SKM-1 treated with dmso at 0.1 percent for 144 hours (cell line): Measurements from ENCODE around the gene DNLZ.
"Not testable (repeated sequence)": the region's sequence is repeated elsewhere in the genome, so short reads cannot be mapped to it uniquely, and the experiment has no call there.

ENCODE experiments used
- DNase-seq: peaks from one replicate; lab custom pipeline; 2025; ENCODE audit not compliant: unreplicated experiment; lab: John Stamatoyannopoulos, UW

Gene DNLZ

GRCh38 chr9:136361754-136362449, 1.6 kb downstream of the DNLZ start:
- no peak for DNase-seq

- DNase-seq, result no peak
These were observed 2.3 kb downstream of the DNLZ start for GRCh38 chr9:136361047-136361753.

- DNase-seq, result no peak
These were observed 3.5 kb downstream of the DNLZ start for GRCh38 chr9:136359774-136360718.

GRCh38 chr9:136358888-136359287, 4.7 kb downstream of the DNLZ start:
- DNase-seq, result no peak

GRCh38 chr9:136358016-136358415, 5.5 kb downstream of the DNLZ start:
- no peak for DNase-seq

- no peak for DNase-seq
These were observed 6.3 kb downstream of the DNLZ start for GRCh38 chr9:136357202-136357725.

- no peak for DNase-seq
These were observed 7.7 kb downstream of the DNLZ start for GRCh38 chr9:136355616-136356557.

- DNase-seq, result no peak
These were observed 8.9 kb downstream of the DNLZ start for GRCh38 chr9:136354592-136355085.

- DNase-seq, result no peak
These were observed 9.6 kb downstream of the DNLZ start for GRCh38 chr9:136353757-136354488.

- DNase-seq, result no peak
These were observed 10.5 kb downstream of the DNLZ start for GRCh38 chr9:136353088-136353487.

GRCh38 chr9:136352682-136353081, 10.9 kb downstream of the DNLZ start:
- no peak for DNase-seq

GRCh38 chr9:136351868-136352267, 11.7 kb downstream of the DNLZ start:
- not testable (repeated sequence) for DNase-seq

GRCh38 chr9:136351252-136351800, 12.2 kb downstream of the DNLZ start:
- DNase-seq, result no peak

- no peak for DNase-seq
These were observed 14.0 kb downstream of the DNLZ start for GRCh38 chr9:136349546-136349945.

- no peak for DNase-seq
These were observed 14.9 kb downstream of the DNLZ start for GRCh38 chr9:136348691-136349090.

- no peak for DNase-seq
These were observed 15.9 kb downstream of the DNLZ start for GRCh38 chr9:136347472-136348256.

- no peak for DNase-seq
These were observed 16.5 kb downstream of the DNLZ start for GRCh38 chr9:136346927-136347465.

- no peak for DNase-seq
These were observed 17.4 kb downstream of the DNLZ start for GRCh38 chr9:136346157-136346481.
